Islet of Langerhans (tissue), 1 donor: Measurements from ENCODE around the gene POMZP3.
A peak's percentile ranks its signal among the peaks of the same experiment; 100 is the strongest.
"Not testable (repeated sequence)": the region's sequence is repeated elsewhere in the genome, so short reads cannot be mapped to it uniquely, and the experiment has no call there.

Experiments used
- FAIRE-seq: peaks from one replicate; lab custom pipeline; 2011; peaks lifted over from hg19 to GRCh38; lab: Jason Lieb, UNC

Gene POMZP3

GRCh38 chr7:76626989-76627642 lies at the start of gene POMZP3:
POMZP3 (minus strand) TSS chr7:76627279; CDS start chr7:76626064, 1,215 bp downstream.
- FAIRE-seq, result not testable (repeated sequence)

DNA sequence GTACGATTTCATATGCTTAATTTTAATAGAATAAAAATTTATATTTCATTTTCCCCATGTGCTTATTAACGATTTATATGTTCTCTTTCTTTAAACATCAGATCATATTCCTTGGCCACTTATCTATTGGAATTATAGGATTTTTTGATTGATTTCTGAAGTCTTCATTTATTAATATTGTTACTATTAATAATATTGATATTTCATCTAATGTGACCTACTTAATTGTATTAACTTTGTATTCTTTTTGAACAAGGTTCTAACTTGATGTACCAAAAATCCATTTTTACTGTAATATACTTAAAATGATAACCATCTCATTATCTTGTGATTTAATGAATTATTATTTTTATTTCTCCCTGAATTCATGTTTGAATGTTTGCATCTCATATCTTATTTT lies 48.7 kb upstream of the POMZP3 start:
- FAIRE-seq, result not testable (repeated sequence)

GRCh38 chr7:76673346-76673745 lies 46.3 kb upstream of the POMZP3 start:
- FAIRE-seq, result not testable (repeated sequence)

DNA sequence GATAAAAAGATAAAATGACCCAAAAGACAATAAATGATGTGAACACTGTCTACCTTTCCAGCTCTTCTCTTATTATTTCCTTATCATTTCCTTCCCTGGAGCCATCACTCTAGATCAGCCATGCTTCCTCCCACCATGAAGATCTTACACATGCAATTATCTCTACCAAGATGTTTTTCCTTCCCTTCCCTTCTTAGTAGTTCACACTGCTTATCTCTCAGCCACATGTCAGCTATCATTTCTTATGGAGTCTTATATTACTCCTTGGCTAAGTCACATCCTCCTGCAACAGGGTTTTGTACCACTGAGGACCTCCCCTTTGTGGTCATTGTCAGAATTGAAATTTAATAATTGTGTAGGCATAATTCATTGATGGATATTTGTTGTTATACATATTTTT lies 32.1 kb upstream of the POMZP3 start:
- not testable (repeated sequence) for FAIRE-seq

- FAIRE-seq, result not testable (repeated sequence)
Observed at GRCh38 chr7:76656425-76656824, 29.3 kb upstream of the POMZP3 start.

DNA sequence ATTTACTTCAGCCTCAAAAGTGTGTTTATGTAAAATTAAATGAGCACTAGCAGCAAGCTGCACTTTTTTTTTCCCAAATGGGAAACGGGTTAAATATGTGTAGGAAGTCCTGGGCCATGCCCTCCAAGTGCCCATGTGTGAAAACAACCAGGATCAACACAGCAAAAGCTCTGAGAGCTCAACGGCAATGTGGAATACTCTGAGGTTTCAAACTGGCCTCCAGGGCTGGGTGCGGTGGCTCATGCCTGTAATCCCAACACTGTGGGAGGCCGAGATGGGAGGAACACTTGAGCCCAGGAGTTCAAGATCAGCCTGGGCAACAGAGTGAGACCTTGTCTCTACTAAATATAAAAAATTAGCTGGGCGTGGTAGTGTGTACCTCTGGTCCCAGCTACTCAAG lies 15.5 kb upstream of the POMZP3 start:
- not testable (repeated sequence) for FAIRE-seq

DNA sequence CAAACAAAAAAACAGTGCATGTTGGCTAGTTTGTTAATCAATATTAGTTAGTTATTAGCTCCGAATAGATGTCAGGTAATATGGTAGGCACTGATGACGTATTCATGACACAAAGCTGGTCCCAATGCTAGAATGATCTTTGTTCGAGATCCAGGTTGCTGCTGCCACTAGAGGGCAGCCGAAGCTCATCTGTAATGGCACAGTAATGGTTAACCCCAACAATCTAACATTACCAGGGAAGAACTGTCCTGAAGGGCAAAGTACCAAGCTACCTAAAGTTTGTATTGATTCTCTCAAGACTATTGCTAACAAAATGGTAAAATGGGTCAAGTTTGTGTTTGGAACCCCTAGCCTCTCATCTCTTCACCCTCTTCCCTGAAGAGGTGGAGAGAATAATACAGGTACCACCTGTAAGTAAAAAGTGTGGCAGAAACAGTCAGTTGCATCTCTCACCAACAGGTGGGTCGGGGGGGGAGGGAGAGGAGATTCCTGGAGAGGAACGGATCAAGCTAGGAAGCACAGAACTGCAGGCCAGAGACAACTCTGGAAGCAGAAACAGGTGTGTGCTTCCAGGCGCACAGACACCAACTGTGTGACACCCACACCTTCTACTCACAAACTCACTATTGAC lies 10.1 kb upstream of the POMZP3 start:
- FAIRE-seq, result not testable (repeated sequence)

DNA sequence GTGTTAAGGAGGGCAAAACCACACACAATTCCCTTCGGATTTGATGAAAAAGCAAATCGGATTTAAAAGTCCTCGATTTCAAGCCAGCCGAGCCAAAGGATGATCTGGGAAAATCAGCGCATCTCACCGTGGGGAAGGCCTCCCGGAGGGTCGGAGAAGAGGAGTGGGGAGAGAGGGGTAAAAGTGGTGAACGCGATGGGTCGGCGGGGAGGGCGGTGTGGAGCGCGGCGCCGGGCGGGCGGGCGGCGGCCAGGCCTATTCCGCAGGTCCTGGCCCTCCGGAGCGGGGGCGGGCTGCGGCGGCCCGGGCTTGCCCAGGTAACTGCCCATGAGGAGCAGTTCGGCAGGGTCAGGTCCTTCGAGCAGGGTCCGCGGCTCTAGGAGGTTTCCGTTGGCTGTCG lies 498 bp downstream of the POMZP3 start:
- FAIRE-seq, result not testable (repeated sequence)

- FAIRE-seq, result not testable (repeated sequence)
Observed at GRCh38 chr7:76619439-76620190, 7.5 kb downstream of the POMZP3 start.

DNA sequence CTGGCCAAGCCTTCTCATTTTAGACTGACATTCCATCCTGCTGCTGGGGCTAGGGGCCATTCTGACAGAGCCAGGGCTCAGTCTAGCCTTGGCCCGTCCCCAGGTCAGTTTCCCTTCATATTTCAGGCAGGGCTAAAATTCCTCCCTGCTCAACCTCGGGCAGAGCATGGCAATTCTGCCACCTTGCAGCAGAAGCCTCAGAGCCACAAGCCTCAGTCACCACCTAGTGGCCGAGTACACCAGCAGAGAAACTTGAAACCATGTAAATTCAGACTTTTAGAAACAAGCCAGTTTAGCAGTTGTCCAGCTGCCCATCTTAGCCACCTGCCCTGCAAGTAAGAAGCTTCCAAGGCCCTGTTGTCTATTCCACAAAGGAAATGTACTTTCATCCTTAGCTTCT lies 13.3 kb downstream of the POMZP3 start:
- not testable (repeated sequence) for FAIRE-seq

GRCh38 chr7:76612232-76612631 lies 14.8 kb downstream of the POMZP3 start:
- FAIRE-seq, result not testable (repeated sequence)

- not testable (repeated sequence) for FAIRE-seq
Observed at GRCh38 chr7:76609864-76610263, 17.2 kb downstream of the POMZP3 start.

DNA sequence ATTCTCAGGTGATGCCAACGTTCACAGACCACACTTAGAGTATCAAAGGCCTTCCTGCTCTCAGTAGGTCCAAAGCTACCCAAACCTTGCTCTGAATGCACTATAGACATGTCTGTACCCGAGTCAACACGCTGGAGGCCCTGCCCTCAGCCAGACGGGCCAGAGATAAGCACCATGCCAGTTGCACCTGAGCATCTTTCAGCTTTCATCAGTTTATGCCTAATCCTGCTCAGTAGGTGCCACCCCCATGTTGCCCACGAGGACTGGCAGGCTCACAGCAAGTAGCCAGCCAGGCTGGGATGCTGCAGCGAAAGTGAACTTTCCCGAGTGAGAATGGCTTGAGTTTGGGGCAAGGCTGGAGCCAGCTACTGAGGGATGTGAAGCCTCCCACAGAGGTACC lies 18.6 kb downstream of the POMZP3 start:
- FAIRE-seq, result not testable (repeated sequence)

- not testable (repeated sequence) for FAIRE-seq
Observed at GRCh38 chr7:76606027-76606426, 21.1 kb downstream of the POMZP3 start.

- peak; percentile 47 for FAIRE-seq
Observed at GRCh38 chr7:76600650-76601049, 26.4 kb downstream of the POMZP3 start.

DNA sequence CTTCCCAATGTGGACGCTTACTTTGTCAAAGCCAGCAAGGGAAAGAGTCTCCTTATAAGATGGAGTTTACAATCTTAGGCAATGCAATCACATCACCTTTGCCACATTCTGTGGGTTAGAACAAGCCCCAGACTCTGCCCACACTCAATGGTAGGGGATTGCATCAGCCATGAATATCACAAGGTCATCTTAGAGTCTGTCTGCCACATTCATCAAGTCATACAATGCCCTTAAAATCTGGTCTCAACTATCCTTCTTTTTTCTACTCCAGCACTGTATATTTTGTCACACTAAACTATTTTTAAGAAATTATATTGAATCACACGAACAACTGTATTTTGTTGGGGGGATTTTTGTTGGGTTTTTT lies 27.0 kb downstream of the POMZP3 start:
- FAIRE-seq, result peak; percentile 13

DNA sequence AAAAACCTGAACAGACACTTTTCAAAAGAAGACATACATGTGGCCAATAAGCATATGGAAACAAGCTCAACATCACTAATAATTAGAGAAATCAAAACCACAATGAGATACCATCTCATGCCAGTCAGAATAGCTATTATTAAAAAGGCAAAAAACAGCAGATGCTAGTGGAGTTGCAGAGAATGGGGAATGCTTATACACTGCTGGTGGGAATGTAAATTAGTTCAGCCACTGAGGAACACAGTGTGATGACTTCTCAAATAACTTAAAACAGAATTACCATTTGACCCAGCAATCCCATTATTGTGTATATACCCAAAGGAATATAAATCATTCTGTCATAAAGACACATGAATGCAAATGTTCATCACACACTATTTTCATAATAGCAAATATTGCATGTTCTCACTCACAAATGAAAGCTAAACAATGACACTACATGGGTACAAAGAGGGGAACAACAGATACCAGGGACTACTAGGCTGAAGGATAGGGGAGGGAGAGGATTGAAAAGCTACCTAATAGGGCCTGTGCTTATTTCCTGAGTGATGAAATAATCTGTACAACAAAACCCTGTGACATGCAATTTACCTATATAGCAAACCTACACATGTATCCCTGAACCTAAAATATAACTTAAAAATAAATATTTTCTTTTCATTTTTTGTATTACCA lies 28.4 kb downstream of the POMZP3 start:
- FAIRE-seq, result not testable (repeated sequence)

DNA sequence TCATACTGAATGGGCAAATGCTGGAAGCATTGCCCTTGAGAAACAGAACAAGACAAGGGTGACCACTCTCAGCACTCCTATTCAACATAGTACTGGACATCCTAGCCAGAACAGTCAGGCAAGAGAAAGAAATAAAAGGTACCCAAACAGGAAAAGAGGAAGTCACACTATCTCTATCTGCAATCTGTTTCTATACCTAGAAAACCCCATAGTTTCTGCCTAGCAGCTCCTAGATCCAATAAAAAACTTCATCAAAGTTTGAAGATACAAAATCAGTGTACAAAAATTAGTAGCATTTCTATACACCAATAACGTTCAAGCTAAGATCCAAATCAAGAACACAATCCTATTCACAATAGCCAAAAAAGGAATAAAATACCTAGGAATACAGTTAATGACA lies 29.8 kb downstream of the POMZP3 start:
- FAIRE-seq, result peak; percentile 61

GRCh38 chr7:76592694-76593093 lies 34.4 kb downstream of the POMZP3 start:
- FAIRE-seq, result not testable (repeated sequence)

DNA sequence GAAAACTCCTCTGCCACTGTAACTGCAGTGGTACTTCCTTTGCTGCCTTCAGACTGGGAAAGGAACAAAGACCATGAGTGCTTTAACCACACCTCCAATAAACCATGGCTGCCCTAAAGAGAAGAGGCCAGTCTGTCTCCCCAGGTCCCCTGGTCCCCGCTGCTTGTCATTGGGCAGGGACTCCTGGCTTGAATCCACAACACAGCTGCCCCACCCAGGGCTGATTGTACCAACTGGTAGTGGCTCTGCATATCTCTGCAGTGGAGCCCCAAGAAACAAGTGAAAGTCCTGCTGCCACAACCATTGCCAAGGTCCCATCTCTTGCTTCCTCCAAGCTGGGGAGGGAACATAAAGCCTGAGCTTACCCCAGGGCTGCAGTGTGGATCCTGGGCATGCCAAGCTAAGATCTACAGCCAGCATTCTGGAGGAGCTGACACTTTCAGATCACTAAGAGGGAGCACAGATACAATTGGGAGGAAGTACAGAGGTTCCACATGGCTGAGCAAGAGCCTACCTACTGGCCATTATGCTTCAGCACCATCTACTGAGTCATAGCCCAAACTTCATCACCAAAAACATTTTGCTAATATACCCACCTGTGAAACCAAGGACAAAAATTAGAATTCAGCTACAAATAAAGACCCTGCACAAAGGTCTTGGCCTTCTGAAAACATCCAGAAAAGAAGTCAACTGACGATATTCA lies 35.3 kb downstream of the POMZP3 start:
- not testable (repeated sequence) for FAIRE-seq

DNA sequence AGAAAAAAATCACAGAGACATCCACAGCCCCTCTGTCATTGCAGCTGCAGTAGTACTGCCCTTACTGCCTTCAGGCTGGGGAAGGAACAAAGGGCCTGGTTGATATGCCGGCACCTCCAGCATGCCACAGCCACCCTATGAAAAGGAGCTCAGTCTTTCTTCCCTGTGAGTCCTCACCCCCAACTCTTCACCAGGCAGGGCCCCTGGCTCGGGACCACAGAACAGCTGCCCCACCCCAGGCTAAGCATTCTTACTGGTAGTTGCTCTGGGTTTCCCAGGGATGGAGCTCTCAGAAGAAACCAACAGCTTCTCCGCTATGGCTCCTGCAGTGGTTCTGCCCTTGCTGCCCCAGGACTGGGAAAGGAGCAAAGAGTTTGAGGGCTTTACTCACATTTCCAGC lies 36.0 kb downstream of the POMZP3 start:
- FAIRE-seq, result not testable (repeated sequence)

GRCh38 chr7:76588586-76588985 lies 38.5 kb downstream of the POMZP3 start:
- peak; percentile 68 for FAIRE-seq
